IMR-90 (cell line): ENCODE data around the gene RALGPS1.
"Not testable (repeated sequence)": the region's sequence is repeated elsewhere in the genome, so short reads cannot be mapped to it uniquely, and the experiment has no call there.

Source experiments
- CEBPB ChIP-seq: IDR thresholded peaks from 2 replicates; pipeline ENCODE4 v1.6.1; 2012; ENCODE audit warnings: low read depth, low read length, improper control_type of control experiment
- CHD1 ChIP-seq: IDR thresholded peaks from 2 replicates; pipeline ENCODE4 v1.6.1; 2012; ENCODE audit warnings: low read depth, low read length, improper control_type of control experiment
- FOS ChIP-seq: fragments of 150-350 bp; IDR thresholded peaks from 2 replicates; pipeline ENCODE4 v1.6.1; 2016; ENCODE audit warnings: low read depth, low read length
- MXI1 ChIP-seq: IDR thresholded peaks from 2 replicates; pipeline ENCODE4 v1.6.1; 2012; ENCODE audit warnings: low read depth, mild to moderate bottlenecking, low read length, moderate library complexity, borderline replicate concordance
- POLR2A ChIP-seq: IDR thresholded peaks from 2 replicates; pipeline ENCODE4 v1.6.1; 2012; ENCODE audit warnings: mild to moderate bottlenecking, low read depth, low read length
- RFX5 ChIP-seq: IDR thresholded peaks from 2 replicates; pipeline ENCODE4 v1.8.0; 2012; ENCODE audit warnings: low read depth, mild to moderate bottlenecking, low read length, moderate library complexity
- TF ChIP-seq, protein P1 (sequence below): conservative IDR thresholded peaks from 2 replicates; pipeline ENCODE4 v1.5.1; 2012; ENCODE audit warnings: mild to moderate bottlenecking, low read depth, low read length, improper control_type of control experiment
- TF ChIP-seq, protein P2 (sequence below): fragments of 150-350 bp; IDR thresholded peaks from 2 replicates; pipeline ENCODE4 v1.6.1; 2016; ENCODE audit warnings: low read depth, mild to moderate bottlenecking, low read length, moderate library complexity, borderline replicate concordance
- TF ChIP-seq, protein P3 (sequence below): fragments of 150-350 bp; IDR thresholded peaks from 2 replicates; pipeline ENCODE4 v1.6.1; 2017; ENCODE audit warnings: mild to moderate bottlenecking, antibody characterized with exemption, low read length, low read depth

DNA sequence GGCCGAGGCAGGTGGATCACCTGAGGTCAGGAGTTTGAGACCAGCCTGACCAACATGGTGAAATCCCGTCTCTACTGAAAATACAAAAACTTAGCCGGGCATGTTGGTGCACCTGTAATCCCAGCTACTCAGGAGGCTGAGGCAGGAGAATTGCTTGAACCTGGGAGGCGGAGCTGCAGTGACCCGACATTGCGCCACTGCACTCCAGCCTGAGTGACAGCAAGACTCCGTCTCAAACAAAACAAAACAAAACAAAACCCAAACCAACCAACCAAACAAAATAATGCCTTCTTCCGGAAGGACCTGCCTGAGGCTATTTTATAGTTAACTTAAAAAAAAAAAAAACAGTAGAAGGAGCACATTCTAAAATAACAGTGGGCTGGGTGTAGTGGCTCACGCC is 103.4 kb downstream of the RALGPS1 start:
- TF ChIP-seq, protein P1, sequence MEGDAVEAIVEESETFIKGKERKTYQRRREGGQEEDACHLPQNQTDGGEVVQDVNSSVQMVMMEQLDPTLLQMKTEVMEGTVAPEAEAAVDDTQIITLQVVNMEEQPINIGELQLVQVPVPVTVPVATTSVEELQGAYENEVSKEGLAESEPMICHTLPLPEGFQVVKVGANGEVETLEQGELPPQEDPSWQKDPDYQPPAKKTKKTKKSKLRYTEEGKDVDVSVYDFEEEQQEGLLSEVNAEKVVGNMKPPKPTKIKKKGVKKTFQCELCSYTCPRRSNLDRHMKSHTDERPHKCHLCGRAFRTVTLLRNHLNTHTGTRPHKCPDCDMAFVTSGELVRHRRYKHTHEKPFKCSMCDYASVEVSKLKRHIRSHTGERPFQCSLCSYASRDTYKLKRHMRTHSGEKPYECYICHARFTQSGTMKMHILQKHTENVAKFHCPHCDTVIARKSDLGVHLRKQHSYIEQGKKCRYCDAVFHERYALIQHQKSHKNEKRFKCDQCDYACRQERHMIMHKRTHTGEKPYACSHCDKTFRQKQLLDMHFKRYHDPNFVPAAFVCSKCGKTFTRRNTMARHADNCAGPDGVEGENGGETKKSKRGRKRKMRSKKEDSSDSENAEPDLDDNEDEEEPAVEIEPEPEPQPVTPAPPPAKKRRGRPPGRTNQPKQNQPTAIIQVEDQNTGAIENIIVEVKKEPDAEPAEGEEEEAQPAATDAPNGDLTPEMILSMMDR = not testable (repeated sequence)
- TF ChIP-seq RFX5, FOS, POLR2A, CHD1, MXI1, CEBPB: not testable (repeated sequence)
- TF ChIP-seq, protein P2, sequence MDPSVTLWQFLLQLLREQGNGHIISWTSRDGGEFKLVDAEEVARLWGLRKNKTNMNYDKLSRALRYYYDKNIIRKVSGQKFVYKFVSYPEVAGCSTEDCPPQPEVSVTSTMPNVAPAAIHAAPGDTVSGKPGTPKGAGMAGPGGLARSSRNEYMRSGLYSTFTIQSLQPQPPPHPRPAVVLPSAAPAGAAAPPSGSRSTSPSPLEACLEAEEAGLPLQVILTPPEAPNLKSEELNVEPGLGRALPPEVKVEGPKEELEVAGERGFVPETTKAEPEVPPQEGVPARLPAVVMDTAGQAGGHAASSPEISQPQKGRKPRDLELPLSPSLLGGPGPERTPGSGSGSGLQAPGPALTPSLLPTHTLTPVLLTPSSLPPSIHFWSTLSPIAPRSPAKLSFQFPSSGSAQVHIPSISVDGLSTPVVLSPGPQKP = not testable (repeated sequence)
- TF ChIP-seq, protein P3, sequence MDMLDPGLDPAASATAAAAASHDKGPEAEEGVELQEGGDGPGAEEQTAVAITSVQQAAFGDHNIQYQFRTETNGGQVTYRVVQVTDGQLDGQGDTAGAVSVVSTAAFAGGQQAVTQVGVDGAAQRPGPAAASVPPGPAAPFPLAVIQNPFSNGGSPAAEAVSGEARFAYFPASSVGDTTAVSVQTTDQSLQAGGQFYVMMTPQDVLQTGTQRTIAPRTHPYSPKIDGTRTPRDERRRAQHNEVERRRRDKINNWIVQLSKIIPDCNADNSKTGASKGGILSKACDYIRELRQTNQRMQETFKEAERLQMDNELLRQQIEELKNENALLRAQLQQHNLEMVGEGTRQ = not testable (repeated sequence)
